GM19099 (cell line): ENCODE measurements around the gene SLC34A3.
A peak's percentile ranks its signal among the peaks of the same experiment; 100 is the strongest.

Experiments used
- POLR2A ChIP-seq: IDR thresholded peaks from 3 replicates; pipeline ENCODE4 v1.6.1; 2011; ENCODE audit warnings: low read depth; ENCODE audit not compliant: insufficient read length; ENCODE audit errors: extremely low read depth

SLC34A3 gene

DNA sequence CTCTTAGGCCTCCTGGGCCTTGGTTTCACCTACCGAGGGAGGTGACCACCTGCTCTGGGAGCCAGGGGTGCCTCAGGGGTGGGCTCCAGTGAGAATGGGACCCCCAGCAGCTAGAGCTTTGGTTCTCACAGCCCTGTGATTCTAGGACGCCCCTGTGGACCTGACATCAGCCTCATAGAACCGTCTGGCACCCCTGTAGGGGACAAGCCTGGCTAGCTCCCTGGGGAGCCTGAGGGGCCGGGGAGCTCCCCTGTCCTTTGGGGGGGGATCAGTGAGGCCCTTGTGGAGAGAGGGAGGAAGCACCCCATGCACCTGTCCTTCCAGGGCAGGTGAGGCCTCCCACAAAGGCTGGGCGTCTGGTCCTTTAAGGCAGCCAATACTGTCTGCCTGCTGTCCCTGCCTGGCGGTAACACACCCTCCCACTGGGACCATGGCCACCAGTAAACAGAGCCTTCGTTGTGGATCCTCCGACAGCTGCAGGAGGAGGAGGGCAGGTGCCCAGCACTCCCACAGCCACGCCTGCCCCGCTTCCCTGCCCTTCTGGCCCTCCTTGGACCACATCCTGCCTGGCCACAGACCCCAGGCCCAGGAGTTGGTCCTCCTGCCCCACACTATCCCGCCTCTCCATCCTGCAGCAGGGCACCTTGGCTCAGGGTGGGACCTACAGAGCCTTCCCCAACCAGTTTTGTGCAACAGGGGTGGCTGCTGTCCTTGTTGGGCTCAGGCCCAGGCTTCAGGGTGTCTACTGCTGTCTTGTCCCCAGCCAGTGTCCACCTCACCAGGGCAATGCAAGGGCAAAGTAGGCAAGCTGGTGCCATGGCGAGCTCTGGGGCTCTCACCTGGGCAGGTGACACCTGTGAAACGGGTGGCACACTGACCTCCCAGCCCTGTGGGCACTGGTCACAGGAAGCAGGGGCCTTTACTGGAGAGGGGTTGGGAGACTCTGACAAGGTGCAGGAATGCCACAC, 7.3 kb downstream of the SLC34A3 start:
- TF ChIP-seq POLR2A = no peak

DNA sequence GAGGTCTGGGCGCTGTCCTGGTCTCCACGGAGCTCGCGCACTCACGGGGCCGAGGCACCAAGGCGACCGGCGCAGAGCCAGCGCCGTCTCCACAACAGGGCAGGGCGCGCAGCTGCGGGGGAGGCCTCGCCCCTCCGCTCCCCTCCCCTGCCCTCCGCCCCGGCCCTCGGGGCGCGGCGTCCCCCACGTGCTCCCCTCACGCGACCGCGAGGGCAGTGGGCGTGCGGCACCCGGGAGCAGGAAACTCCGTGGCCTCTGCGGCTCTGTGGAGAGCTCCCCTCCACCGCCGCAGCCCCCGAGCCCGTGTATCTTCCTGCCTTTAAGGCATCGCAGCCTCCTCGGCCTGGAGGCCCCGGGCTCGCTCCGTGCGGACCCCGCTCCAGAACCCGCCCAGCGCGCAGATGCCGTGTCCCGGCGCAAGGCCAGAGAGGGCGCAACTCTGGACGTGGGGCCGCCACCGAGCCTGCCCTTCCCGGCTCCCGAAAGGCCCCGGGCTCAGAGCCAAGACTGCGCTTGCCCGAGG, 9.7 kb downstream of the SLC34A3 start:
- TF ChIP-seq POLR2A = peak; percentile 59

DNA sequence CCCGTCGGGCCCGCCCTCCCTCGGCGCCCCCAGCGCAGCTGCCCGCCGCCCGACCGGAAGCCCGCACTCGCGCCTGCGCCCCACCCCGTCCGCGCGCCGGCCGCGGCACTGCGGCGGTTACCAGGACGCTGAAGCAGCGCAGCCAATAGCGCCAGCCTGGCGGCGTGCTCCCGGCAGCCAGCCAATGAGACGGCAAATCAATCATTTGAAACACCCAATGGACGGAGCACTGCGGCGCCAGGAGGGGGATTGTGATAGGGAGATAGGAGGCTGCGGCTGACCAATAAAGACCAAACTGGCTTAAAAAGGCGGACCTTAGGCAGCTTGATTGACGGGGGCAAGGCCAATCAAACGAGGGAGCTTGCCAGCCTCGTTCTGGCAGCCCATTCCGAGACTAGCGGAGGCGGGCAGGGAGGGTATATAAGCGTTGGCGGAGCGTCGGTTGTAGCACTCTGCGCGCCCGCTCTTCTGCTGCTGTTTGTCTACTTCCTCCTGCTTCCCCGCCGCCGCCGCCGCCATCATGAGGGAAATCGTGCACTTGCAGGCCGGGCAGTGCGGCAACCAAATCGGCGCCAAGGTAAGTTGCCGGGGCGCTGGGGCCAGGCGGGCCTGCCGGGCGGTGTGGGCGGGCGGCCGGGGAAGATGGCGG, 10.3 kb downstream of the SLC34A3 start, which contains the start of gene TUBB4B:
Gene TUBB4B (plus strand): TSS at position 447 of the 649 bp plus-strand sequence. CDS start 74 bp downstream, at position 521.
- TF ChIP-seq POLR2A = peak; percentile 100

DNA sequence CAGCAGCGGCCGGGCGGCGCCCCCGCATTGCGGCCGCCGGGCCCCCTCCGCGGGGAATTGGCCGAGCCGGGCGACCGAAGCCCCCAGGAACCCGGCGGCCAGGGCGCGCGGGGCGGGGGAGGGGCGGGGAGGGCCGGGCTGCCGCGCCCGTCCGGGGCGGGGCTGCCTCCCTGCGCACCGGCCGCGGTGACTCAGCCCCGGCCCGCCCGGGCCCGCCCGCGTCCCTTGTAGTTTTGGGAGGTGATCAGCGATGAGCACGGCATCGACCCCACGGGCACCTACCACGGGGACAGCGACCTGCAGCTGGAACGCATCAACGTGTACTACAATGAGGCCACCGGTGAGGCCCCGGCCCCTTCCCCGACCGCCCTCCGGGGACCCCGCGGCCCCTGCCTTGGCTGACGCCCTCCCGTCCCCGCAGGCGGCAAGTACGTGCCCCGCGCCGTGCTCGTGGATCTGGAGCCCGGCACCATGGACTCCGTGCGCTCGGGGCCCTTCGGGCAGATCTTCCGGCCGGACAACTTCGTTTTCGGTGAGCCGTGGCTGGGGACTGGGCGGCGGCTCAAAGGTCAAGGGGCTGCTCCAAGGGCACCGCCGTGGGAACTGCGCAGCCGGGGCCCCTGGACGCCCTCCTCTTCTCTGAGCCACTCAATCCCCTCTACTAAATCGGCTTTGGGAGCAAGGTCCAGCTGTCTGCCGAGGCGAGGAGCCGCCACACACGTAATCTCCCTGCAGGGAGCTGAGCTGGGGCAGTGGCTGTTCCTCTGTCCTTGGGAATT, 11.0 kb downstream of the SLC34A3 start:
- TF ChIP-seq POLR2A = no peak

DNA sequence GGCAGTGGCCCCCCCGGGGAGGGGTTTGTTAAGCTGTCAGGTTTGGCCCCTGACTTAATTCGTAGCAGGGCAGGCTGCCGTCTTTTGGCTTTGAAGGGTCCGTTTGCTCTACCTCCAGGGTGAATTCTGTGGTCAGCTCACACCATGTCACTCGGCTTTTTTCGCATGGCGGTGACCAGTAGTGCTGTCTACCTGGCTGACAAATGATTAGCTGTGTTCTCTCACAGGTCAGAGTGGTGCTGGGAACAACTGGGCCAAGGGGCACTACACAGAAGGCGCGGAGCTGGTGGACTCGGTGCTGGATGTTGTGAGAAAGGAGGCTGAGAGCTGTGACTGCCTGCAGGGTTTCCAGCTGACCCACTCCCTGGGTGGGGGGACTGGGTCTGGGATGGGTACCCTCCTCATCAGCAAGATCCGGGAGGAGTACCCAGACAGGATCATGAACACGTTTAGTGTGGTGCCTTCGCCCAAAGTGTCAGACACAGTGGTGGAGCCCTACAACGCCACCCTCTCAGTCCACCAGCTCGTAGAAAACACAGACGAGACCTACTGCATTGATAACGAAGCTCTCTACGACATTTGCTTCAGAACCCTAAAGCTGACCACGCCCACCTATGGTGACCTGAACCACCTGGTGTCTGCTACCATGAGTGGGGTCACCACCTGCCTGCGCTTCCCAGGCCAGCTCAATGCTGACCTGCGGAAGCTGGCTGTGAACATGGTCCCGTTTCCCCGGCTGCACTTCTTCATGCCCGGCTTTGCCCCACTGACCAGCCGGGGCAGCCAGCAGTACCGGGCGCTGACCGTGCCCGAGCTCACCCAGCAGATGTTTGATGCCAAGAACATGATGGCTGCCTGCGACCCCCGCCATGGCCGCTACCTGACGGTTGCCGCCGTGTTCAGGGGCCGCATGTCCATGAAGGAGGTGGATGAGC, 11.8 kb downstream of the SLC34A3 start:
- no peak for TF ChIP-seq POLR2A

DNA sequence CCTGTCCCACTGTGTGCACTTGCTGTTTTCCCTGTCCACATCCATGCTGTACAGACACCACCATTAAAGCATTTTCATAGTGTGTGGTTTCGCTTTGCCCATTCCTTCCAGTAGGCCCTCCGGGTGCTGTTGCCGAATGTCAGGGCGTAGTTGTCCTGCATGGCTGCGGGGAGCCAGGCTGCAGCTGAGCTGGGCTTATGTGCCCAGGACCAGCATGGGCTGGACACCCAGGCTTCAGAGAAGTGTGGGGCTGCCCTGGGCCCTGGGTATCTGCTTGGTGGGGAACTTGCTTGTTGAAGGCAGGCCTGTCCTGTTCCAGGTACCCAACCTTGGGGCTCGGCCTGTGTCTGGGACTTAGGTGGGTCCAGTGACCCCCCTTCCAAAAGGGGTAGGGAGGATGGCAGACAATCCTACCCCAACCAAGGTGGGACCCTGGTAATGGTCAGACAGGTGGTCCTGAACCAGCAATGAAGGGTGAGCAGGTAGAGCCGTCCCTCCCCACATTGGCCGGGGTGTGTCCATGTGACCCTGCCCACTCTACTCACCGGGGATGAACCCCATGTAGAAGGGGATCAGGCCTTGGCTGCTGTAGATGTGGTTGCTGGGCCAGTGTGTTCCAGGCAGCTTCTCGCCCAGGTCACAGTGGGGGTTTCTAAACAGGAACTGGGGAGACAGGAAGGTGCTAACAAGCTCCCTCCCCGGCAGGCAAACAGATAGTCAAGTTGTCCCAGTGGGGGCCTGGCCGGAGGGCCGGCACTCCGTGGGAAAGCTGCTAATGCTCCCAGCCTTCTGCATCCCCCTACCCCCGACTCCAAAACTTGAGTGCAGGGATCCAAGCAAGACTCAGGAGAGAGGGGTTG, 13.2 kb downstream of the SLC34A3 start:
- TF ChIP-seq POLR2A = peak; percentile 52

DNA sequence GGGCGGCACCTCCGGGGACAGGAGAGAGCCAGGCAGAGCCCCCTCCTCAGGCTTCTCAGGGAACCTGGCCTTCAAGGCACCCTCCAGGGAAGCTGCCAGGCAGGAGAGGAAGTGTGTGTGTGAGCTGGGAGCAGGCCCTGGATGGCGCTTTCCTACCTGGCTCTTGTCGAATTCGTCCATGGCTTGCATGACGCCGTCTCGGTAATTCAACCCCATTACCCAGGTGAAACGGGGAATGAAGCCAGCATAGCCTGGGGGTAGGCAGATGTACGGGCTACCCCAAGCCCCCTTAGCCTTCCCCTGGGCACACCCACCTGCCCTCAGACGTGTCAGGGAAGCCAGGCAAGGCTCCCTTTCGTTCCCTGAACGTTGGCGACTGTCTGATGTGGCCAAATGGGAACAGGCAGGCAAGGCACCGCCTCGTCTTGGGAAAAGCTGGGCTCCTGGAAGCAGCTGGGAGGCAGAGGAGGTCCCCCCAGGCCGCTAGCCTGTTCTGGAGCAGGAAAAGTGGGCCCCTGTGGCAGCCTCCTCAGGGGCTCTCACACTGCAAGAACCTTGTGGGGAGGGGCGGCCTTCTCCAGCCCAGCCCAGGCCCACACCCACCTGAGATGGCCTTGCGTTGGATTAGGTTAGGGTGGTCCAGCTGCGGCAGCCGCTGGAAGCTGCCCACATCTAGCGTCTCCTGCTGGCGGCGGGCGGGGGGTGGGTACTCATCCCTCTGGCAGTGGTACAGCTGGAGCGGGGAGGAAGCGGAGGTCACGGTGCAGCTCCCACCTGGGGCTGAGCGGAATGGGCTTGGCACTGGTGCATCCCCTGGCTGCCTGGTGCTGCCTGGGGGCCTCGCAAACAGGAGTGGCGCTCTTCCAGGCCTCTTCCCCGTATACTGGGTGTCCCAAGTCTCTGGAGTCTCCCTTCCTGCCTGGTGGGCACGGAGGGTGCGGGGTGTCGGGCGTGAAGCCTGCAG, 14.1 kb downstream of the SLC34A3 start:
- no peak for TF ChIP-seq POLR2A

DNA sequence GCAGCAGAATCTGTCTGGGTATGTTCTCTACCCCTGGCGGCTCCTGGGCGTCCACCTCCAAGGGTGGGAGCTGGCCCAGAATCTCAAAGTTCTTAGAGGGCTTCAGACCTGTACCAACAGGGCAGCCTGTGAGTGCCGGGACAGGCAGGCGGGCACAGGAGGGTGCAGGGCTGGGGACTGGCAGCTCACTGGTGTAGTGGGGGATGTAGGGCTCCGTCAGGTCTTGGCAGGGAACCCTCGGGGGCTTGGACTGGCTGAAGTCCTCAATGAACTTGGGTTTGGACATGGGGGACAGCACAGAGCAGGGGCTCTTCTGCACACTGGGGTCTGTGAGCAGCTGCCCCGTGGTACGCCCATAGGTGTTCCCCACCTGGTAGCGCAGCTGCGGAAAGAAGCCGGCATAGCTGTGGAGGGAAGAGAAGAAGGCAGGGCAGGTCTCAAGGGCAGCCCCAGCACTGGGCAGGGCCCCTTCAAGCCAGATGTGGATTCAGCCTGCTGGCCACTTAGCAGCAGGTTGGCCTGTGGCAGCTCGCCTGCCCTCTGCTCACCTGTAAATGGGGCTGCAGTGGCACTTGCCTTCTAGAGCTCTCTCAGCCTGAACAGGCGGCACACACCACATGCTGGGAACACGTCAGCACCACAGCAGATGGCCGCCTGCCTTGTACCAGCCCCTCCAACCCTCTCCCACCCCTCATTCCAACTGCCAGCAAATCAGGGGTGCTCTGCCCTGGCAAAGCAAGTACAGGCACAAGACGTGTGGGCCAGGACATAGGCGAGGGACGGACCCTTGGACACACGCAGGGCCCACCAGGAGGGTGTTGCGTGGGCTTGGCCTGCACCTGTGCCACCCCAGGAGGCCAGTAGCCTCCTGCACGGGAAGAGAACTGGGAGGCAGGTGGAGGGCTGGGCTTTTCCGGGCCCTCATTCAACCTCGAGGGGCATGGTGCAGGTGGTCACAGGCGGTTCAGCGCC, 15.0 kb downstream of the SLC34A3 start:
- TF ChIP-seq POLR2A = no peak

DNA sequence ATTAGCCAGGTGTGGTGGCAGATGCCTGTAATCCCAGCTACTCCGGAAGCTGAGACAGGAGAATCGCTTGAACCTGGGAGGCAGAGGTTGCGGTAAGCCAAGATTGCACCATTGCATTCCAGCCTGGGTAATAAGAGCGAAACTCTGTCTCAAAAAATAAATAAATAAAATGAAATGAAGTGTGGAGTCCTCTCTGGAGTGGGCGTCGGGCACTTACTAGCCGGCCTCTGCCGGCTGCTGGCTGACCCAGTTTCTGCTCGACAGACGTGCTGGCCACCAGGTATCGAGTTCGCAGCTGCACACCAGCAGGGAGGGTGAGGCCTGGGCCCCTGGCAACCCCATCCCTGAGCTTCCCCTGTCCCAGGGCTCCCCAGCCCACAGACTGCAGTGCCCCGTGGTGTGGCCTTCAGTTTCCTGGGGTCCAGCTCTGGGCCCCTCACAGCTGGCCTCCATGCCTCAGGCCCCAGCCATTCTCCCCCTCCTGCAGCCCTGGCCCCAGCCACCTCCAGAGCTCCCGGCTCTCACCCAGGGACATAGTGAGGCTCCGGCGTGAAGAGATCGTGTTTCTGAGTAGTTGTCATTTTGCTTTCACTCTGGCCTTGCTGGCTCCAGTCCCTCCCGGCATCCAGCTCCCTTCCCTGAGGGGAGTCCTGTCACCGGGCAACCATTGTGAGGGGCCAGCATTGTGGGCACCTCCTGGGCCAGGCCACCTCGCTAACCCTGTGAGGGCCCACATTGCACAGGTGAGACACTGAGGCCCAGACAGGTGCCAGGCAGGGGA, 16.6 kb downstream of the SLC34A3 start:
- TF ChIP-seq POLR2A = no peak

DNA sequence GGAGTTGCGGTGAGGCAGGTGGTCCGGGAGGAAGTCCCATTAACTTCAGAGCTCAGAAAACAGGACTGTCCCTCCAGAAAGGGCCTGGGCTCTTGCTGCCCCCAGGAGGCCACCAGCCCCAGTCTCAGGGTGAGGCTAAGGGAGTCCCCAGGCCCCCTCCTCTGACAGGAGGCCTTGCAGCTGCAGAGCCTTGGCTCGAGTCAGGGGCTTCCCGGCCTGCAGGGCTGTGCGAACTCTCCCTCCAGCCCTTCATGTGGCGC, 17.1 kb downstream of the SLC34A3 start:
- no peak for TF ChIP-seq POLR2A
